ENCODE measurements around the gene LAMA3. TPM values are rescaled to one million over a fixed set of nuclear protein-coding genes. Genes with fewer than 3 reads are reported as not detected.

LAMA3 gene
- total RNA-seq, 1 donor from 2014 or later: 2.8 TPM

- DNase-seq (ENCODE audit: low read depth): peak; percentile 58
Measured at GRCh38 chr18:23890589-23890988, 201.3 kb downstream of the LAMA3 start.

GRCh38 chr18:23893653-23894052 lies 204.4 kb downstream of the LAMA3 start:
- DNase-seq (ENCODE audit: low read depth): no peak

- DNase-seq (ENCODE audit: low read depth): peak; percentile 78
Measured at GRCh38 chr18:23894661-23895175, 205.5 kb downstream of the LAMA3 start.

GRCh38 chr18:23897291-23897690 lies 208.0 kb downstream of the LAMA3 start:
- DNase-seq (ENCODE audit: low read depth): no peak

- DNase-seq (ENCODE audit: low read depth): no peak
Measured at GRCh38 chr18:23897733-23898132, 208.5 kb downstream of the LAMA3 start.

- no peak for DNase-seq (ENCODE audit: low read depth)
Measured at GRCh38 chr18:23900994-23901393, 211.7 kb downstream of the LAMA3 start.

DNA sequence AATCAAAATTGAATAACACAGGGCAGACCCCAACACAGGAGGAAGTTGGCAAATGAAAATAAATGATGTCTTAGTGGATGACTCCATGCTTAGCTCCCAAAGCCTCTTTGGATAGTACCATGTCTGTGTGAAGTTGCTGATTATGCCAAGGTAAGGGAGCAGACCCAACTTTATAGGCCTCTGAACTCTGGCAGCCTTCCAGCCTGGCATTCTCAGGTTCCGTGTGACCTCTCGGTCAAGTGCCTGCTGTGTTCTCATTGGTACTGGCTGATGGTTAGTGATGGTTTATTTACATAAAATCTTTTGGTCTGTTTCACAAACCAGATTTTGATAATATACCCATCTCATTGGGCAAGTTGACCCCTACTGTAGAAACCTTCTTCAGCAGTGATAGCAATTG lies 213.1 kb downstream of the LAMA3 start:
- no peak for DNase-seq (ENCODE audit: low read depth)

GRCh38 chr18:23903971-23904370 lies 214.7 kb downstream of the LAMA3 start:
- no peak for DNase-seq (ENCODE audit: low read depth)

DNA sequence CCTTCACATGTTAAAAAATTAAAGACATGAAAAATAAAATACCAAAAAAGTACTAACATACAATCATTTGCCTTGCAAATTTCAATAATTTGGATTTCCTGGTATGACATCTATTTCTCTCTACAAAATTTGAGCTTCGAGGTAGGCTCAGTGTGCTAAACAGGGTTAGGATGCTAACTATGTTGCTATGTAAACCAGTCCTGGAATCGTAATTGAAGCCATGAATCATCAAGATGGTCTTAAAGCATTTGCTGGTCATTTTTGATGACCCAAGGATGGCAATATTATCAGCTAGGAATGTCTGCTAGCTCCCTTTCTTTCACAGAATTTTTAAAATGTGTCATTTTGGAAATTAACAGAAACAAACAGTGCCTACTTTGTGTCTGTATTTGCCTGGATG lies 217.4 kb downstream of the LAMA3 start:
- no peak for DNase-seq (ENCODE audit: low read depth)

- no peak for DNase-seq (ENCODE audit: low read depth)
Measured at GRCh38 chr18:23908827-23909226, 219.6 kb downstream of the LAMA3 start.

GRCh38 chr18:23910032-23910431 lies 220.8 kb downstream of the LAMA3 start:
- DNase-seq (ENCODE audit: low read depth): no peak

DNA sequence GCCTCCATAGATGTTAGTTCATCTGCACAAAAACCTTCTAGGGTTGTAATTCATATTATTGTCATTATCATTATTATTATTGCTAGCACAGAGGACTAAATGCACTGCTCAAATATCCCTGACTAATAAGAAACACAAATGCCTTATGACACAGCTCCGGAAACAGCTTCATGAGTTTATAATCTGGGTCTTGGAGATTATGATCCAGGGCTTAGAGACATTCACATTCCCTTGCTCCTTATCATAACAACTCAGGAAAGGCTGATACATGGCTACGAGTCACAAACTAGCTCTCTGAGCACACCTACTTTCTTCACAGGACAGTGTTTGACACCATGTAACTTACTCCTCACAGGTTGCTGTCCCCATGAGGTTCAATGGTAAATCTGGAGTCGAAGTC lies 223.1 kb downstream of the LAMA3 start:
- no peak for DNase-seq (ENCODE audit: low read depth)

GRCh38 chr18:23916338-23916737 lies 227.1 kb downstream of the LAMA3 start:
- no peak for DNase-seq (ENCODE audit: low read depth)

GRCh38 chr18:23918395-23919032 lies 229.3 kb downstream of the LAMA3 start:
- peak; percentile 85 for DNase-seq (ENCODE audit: low read depth)

- no peak for DNase-seq (ENCODE audit: low read depth)
Measured at GRCh38 chr18:23920054-23920453, 230.8 kb downstream of the LAMA3 start.

DNA sequence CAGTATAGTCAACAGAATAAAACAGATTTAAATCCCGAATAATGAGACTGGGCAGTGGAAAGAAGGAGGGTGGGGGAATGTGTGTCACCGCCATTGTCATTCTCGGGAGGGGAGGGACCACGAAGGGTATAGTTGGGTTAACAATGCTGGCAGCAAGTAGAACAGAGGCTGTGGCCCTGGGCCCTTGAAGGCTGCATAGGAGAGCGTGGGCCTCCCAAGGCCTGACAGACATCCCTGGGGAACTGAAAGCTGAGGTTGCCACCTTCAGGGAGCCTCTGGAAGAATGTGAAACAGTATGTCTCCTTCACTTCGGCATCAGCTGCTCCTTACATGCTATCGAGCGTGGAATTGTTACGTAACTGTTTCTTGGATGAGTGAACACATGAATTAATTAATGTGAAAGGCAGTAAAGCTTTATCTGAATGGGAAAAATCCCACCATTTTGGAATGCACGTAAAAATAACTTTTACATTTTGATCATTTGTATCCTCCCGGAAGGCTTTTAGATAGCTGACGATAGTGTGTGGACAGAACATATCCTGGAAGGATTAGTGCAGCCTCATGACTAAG lies 232.5 kb downstream of the LAMA3 start:
- DNase-seq (ENCODE audit: low read depth): peak; percentile 11

DNA sequence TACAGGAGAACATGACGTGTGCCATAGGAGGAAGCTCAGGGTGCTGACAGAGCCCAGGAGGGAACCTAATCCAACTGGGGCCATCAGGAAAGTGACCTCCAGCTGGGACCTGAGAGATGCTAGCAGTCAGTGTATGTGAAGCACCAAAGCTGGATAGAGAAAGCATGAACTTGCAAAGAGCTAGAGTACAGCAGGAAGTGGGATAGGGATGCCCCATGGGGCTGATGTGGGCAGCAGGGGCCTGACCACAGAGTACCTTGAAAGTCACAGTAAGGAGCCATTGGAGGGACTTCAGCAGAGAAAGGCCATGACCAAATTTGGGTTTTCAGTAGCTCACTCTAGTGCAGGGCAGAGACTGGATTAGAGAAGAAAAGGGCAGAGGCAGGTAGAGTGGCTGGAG lies 233.7 kb downstream of the LAMA3 start:
- DNase-seq (ENCODE audit: low read depth): no peak

DNA sequence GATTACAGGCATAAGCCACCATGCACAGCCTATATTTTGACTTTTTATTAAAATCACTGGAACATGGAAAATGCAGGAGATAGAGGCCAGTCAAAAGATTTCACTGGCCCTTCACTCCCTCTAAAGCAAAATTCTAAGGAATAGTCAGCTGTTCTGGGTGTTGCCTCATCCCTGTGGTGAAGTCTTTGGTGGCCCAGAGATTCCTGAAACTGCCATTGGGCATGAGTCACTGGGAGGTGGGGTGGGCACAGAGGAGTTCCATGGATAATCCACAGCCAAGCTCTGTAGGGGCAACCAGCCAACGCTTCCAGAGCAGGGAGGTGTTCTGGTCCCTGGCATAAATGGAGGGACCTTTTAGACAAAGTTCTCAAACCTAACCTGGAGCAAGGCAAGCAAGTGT lies 235.6 kb downstream of the LAMA3 start:
- peak; percentile 97 for DNase-seq (ENCODE audit: low read depth)

GRCh38 chr18:23926571-23926970 lies 237.3 kb downstream of the LAMA3 start:
- no peak for DNase-seq (ENCODE audit: low read depth)

DNA sequence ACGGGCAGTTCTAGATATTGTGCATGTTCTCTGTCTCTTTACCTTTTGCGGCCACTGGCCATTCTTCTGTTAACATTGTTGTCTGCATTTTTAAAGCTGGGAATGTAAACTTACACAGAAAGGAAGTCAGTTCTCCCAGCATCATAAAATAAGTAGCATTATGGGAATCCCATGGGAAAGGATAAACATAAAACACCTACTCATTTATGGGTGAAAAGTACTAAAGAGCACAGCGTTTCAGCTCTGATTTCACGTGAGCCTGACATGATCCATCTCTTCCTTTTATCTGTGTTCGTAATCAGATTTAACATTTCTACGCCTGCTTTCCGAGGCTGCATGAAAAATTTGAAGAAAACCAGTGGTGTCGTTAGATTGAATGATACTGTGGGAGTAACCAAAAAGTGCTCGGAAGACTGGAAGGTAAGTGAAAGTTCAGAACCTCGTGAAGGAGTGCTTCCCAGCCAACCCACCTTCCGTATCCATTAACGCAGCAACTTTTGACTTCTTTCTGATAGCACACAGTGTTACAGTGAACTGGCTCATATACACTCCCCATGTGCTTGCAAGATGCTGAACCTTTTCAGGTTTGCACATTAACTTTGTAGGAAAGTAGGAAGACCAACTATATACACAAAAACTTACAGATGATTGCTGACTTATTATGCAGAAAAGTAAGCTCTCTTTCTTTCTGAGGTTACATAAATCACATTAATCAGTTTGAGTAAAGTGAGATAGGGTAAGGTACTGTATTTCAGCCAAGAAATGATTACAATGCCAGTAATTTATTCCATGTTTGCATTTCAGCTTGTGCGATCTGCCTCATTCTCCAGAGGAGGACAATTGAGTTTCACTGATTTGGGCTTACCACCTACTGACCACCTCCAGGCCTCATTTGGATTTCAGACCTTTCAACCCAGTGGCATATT lies 238.8 kb downstream of the LAMA3 start:
- no peak for DNase-seq (ENCODE audit: low read depth)

DNA sequence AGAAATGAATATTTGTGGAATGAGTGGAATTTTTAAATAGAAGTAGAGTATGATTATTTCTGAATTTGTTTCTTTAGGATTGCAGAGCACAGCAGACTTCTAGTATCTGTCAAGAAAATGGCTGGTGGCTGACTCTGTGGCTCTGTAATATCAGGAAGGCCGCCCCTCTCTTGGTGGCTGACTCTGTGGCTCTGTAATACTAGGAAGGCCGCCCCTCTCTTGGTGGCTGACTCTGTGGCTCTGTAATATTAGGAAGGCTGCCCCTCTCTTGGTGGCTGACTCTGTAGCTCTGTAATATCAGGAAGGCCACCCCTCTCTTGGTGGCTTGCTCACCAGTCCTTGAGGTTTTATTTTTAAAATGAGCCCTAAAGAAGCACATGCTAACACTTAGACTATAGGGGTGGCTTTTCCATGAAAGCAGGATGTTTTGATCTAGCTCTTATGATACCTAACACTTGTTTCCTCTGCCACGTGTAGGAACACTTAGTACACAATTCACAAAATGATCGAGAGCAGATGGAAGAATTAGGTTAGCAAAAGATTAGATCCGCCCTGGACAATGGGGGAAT lies 240.2 kb downstream of the LAMA3 start:
- no peak for DNase-seq (ENCODE audit: low read depth)

DNA sequence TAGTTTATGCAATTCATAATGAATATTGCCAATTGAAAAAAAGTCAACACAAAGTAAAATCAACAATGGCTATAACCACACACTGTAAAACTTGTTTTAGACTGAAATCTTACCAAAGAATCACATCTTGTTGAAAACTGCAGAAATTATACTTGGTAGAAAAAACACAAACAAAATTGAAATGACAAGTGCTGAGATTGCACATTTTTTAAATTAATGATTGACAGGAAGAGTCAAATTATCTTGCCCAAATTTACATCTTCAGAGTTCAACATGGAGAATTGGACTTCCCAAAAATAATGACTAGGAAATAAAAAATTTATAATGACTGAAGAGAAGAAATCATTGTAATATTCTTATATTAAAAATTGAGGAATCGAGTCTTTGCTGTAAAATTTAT lies 240.7 kb downstream of the LAMA3 start:
- DNase-seq (ENCODE audit: low read depth): no peak
